Epidermal melanocyte (primary cell): Measurements from ENCODE around the gene NBPF1.
A peak's percentile ranks its signal among the peaks of the same experiment; 100 is the strongest.
"Not testable (repeated sequence)": the region's sequence is repeated elsewhere in the genome, so short reads cannot be mapped to it uniquely, and the experiment has no call there.

Source experiments
- DNase-seq: peaks from one replicate; pipeline ENCODE4 v3.0.0; 2011; ENCODE audit warnings: low spot score; ENCODE audit not compliant: insufficient read length

NBPF1 gene

DNA sequence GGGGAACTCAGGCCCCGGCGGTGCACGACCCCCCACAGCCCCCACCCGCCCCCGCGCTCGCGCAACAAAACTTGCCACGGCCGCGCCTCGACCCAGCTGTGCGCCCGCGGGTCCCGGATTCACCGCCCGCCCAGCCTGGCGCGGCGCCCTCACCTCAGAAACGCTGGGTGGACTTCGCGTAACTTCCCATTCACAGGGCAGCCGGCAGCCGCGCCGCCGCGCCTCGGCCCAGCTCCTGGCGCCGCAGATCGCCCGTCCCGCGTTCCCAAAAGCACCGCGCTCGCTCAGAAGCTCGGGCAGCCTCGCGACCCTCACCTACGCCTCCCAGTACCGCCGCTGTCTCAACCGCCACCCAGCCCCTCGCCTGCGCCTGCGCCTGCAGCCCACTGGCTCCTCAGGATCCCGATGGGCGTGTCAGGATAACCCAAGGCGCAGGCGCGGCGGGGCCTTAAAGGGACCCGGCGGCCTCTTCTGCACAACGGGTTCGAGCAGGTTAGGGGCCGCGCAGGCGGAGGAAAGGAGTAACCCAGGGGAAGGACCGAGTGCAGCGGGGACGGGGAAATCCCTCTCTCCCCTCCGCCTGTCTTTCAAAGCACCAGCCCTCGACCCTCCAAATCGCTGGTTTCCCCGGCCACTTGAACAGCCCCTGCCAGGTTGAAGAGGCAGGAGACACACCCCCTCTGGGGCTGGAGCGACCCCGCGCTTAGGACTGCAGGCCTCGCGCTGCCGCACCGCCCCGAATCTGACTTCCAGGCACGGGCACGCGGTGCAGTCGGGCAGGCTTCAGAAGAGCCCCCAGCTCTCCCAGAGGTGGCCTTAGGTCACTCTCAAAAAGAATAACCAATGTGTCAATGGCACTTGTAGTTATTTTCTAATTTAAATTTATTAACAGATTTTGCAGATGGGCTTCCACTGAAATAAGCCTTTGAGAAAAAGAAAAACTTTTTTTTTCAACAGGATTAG is at the start of gene NBPF1:
TSS of gene NBPF1 (minus strand) at position 380 of the 963 bp plus-strand sequence.
- peak; percentile 100 for DNase-seq

DNA sequence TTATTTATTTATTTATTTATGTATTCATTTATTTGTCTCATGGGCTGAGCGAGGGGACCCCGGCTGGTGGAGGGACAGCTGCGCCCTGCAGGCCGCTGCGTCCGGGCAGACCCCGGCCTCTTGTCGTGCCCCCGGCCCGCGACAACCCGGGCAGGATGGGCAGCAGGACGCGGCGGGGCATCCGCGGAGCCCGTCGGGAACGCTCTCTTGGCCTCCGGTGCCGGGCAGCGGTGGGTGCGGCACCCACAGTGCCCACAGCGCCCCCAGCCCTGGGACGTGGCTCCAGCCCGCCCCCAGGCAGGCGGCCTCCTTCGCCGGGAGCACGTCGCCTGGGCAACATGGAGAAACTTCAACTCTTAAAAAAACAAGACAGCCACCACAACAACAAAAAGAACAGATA is 44.9 kb upstream of the NBPF1 start:
- DNase-seq = not testable (repeated sequence)

DNA sequence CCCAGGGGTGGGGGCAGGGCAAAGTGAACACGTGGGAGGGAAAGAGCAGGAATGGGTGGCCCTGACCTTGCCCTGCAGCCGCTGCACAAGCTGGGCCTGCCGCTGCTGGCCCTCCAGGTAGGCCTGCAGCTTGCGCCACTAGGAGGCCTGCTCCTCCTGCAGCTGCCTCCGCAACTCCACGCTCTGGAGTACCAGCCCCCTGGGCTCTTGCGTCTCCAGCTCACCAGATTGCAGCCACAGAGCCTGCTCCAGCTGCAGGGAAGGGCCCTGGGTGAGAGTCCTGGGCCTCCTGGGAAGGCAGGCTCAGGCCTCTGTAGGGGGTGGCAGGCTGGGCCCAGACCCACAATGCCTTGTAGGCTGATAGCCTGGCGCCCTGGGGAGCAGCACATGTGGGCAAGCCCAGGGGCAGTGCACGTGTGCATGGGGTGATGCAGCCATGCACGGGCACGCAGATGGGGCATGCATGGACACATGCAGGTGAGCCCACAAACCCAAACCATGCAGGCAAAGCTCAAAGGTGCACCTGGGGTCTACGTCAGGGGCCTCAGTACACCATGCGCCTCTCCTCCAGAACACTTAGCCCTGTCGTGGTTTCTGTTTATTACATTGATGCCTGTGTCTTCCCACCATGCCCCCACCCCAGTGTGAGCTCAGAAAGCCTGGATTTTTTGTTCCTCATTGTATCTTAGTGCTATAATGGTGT is 43.8 kb upstream of the NBPF1 start:
- not testable (repeated sequence) for DNase-seq

DNA sequence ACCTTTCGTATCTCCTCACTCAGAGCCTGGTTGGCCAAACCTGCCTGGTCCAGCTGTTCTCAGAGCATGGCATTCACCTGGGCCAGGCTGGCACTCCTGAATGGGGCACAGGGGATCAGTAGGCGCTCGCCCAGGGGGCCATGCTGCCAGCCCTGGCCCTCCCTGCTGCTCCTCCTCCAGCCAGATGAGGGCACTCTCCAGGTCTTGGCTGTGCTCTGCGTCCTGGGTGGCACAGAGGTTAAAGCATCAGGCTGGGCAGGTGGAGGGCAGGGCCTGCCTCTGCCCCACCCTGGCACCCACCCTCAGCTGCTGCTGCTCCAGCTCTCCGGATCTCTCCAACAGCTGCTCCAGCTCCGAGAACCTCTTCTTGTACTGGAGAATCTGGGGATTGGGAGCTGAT is 43.2 kb upstream of the NBPF1 start:
- not testable (repeated sequence) for DNase-seq

DNA sequence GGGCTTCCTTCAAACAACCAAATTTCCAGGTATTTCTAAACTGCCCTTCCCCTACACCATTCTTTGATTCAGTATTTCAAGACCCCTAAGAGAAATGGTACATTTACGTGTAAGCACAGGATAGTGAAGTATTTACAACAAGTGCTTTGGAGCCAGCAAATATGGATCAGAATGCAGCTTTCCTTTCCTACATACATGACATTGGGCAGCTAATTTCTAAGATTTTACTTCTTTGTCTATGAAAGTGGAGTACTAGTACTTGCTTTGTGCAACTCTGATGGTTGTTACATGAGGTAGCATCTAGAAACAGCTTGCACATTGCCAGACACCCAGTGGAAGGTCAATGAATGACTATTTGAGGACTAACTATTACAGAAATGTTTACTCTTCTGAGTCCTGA is 38.2 kb upstream of the NBPF1 start:
- DNase-seq = not testable (repeated sequence)

DNA sequence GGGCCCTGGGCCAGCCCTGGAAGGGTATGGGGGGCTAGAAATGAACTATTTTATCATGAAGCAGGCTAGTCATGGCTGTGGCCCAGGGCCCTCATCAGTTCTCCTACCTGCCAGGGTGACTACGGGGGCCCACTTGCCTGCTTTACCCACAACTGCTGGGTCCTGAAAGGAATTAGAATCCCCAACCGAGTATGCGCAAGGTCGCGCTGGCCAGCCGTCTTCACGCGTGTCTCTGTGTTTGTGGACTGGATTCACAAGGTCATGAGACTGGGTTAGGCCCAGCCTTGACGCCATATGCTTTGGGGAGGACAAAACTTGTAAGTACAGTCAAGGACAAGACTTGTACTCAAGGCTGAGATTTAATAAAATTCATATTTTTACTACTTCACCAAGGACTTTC is 36.6 kb upstream of the NBPF1 start:
- not testable (repeated sequence) for DNase-seq

DNA sequence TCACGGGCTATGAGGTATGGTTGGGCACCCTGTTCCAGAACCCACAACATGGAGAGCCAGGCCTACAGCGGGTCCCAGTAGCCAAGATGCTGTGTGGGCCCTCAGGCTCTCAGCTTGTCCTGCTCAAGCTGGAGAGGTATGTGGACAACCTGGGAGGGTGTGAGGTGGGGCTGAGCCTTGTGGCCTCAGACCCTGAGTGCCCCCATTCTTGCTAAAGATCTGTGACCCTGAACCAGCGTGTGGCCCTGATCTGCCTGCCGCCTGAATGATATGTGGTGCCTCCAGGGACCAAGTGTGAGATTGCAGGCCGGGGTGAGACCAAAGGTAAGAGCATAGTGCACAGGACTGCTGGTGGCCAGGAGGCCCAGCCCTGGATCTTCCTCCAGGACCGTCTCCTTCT is 36.0 kb upstream of the NBPF1 start:
- not testable (repeated sequence) for DNase-seq

DNA sequence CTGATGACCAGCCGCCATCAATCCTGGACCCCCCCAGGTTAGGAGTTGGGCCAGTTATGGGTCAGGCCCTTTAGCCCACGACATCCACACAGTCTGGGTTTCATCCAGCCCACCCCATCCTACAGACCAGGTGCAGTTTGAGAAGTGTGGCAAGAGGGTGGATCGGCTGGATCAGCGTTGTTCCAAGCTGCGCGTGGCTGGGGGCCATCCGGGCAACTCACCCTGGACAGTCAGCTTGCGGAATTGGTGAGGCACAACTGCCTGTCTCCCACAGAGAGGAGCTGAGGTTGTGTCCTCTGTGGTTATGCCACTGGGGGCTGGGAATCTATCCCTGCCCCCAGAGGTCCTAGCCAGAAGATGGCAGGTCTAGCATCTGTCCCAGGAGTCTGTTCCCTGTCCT is 35.4 kb upstream of the NBPF1 start:
- DNase-seq = not testable (repeated sequence)

DNA sequence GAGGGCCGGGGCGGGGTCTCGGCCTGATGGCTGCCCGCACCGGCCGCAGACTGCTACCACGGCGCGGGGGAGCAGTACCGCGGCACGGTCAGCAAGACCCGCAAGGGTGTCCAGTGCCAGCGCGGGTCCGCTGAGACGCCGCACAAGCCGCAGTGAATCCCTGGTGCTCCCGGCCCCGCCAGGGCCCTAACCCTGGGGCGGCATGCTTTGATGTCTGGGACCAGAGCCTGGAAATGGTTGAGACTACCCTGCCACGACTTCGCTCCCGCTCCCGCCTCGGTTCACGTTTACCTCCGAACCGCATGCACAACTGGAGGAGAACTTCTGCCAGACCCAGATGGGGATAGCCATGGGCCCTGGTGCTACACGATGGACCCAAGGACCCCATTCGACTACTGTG is 34.9 kb upstream of the NBPF1 start:
- not testable (repeated sequence) for DNase-seq

DNA sequence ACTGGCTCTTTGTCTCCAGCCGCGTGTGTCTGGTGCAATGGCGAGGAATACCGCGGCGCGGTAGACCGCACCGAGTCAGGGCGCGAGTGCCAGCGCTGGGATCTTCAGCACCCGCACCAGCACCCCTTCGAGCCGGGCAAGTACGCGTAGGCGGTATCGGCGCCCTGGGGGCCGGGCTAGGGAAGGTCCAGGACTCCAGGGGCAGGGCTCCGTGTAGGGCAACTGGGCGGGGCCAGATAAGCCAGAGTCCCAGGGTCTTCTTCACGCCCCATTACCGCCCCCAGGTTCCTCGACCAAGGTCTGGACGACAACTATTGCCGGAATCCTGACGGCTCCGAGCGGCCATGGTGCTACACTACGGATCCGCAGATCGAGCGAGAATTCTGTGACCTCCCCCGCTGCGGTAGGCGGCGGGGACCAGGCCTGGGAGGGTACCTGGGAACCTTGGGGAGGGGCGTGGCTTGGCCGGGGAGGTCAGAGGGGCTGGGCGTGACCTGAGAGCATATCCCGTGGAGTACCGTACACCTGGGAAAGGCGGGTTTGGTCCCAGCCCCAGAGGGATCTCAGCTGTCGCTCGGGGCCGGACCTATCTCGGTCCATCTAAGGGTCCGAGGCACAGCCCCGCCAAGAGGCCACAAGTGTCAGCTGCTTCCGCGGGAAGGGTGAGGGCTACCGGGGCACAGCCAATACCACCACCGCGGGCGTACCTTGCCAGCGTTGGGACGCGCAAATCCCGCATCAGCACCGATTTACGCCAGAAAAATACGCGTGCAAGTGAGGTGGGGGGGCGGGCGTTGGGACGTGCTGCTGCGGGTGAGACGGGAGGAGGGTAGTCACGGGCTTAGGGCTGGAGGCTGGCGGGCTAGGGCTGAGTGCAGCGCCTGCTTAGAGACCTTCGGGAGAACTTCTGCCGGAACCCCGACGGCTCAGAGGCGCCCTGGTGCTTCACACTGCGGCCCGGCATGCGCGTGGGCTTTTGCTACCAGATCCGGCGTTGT is 34.1 kb upstream of the NBPF1 start:
- DNase-seq = not testable (repeated sequence)

DNA sequence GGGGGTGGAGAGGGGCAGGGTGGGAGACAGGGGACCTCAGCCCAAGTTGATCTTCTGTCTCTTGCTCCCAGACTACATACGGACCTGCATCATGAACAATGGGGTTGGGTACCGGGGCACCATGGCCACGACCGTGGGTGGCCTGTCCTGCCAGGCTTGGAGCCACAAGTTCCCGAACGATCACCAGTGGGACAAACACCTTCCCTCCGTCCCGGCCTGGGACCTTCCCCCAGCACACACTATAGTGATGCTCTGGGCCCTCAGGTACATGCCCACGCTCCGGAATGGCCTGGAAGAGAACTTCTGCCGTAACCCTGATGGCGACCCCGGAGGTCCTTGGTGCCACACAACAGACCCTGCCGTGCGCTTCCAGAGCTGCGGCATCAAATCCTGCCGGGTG is 33.4 kb upstream of the NBPF1 start:
- not testable (repeated sequence) for DNase-seq

DNA sequence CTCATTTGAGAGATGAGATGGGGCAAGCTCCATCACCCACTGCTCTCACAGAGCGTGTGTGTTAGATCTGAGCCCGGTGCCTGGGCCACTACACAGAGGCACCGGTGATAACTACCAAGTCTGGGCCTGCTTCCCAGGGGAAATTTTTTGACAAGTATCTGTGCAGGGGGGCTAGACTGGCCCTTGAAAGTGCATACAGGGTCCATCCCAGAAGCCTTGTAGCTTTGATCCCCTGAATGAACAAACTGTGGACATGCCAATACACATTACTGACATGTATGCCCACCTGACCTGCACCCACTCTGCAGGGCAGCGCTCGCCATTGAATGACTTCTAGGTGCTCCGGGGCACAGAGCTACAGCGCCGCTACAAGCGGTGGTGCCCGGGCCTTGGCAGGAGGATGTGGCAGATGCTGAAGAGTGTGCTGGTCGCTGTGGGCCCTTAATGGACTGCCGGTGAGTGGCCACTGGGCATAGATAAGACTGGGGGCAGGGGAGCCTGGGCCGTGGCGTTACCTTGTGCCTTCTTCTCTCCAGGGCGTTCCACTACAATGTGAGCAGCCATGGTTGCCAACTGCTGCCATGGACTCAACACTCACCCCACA is 32.8 kb upstream of the NBPF1 start:
- DNase-seq = not testable (repeated sequence)

DNA sequence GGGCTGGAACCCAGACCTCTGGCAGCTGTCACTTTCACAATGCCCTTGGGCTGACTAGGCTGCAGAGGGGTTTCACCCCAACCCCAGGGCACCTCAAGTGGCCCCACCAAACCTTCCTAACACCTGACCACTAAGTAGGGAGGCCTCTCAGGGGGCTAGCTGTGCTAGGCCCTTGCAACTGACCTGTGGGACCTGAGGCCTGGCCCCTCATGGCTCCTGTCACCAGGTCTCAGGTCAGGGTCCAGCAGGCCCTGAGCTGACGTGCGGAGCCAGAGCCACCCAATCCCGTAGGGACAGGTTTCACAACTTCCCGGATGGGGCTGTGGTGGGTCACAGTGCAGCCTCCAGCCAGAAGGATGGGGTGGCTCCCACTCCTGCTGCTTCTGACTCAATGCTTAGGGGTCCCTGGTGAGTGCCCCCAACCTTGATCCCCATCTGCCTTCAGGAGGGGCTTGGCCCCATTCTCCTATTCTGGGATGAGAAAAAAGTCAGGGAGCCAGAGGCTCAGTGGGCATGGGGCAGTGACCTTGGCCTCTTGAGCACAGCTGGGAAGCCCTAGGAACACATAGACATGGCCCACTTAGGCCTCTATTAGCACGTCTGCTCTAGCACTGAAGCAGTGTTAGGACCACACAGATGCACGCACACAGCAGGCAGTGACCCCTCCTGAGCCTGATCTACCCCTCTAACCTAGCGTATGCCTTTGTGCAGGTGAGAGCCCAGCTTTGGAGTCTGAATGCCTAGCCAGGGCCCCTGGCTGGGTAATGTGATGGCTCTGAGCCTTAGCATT is 32.1 kb upstream of the NBPF1 start:
- peak; percentile 14 for DNase-seq

DNA sequence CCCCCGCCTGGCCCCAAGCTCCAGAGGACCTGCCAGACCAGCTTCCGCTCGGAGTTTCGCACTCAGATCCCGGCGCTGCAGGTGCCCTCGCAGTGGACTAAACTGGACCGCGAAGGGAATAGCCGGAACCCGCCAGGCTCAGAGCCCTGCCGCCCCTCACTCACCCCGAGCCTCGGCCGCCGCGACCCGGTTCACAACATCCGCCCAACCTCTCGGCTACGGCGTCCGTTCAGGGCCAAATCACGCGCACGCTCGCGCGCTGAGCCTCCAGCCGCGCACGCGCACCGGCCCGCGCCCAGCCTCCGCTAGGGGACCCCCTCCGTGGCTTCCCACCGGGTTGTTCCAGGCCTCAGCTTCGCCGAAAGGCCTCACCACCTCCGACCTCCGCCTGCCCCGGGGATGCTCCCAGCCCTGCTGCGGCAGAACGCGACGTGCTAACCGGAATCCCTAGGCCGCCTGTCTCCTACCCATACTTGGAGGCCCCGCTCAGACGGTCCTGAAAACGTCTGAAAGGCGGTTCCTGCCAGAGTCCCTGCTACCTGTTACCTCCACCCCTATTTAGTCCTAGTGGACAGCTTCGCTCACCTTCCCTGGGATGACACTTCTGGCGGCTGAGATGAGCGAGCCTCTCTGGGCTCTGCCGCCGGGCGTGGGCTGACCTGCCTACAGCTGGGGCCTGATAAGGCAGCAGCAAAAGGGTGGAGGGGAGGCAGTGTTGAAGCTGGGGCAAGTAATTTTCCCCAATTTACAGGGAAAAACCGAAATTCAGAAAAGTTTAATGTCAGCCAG is 31.3 kb upstream of the NBPF1 start:
- DNase-seq = peak; percentile 99

DNA sequence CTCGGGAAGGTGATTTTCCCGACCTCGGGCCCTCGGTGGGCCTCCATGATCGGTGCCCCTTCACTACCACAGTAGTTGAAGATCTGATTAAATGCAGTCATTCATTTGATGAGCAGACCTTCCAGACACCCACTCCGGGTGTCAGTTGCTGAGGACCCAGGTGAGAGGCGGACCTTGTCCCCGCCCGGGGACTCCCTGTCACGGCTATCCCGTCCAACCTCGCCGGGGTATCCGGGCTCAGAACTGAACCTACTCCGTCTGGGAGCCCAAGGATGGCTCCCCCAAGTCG is 30.8 kb upstream of the NBPF1 start:
- DNase-seq = no peak

DNA sequence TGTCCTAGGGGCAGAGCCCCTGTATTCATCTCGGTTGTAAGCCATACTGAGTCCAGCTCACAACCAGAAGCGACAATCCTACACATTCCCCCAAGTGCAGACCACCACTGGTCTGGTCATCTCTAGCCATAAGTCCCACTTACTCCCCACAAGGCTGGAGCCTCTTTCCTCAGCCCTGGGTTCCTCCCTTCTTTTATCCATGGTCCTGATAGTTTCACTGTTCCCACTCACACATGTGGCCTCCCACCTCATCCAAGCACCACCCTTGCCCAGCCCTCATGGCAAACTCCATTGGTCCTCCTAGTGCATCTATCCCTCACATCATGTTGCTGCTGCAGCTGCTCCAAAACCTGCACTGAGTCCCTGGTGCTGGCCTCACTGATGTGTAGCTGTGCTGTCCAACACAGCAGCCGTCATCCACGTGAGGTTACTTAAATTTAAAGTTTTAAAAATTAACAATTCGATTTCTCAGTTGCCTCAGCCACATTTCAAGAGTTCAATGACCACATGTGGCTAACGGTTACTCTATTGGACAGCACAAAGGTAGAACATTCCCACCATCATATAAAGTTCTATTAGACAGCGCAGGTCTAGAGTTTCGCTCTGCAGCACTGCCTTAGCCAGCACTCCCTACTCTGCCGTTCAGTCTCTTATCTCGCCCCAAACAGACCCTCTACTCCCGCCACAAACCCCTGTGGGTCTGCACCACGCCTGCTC is 30.3 kb upstream of the NBPF1 start:
- DNase-seq = not testable (repeated sequence)

DNA sequence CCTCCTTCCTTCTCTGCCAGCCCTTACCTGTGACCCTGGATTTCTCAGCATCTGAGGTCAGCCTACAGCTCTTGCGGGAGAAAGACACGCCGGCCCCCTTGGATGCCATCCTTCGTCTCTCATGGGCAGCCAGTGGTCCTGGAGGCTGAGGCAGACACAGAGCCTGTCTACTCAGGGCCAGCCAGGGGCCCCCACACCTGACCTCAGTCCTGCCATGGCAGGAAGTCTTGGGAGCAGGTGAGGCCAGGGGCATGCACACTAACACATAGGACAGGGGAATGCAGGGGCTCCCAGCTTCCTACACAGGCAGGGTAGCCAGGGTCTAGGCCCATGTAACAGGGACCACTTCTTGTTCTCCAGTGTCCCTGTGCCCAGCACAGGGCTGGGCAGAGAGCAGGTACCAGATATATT is 29.6 kb upstream of the NBPF1 start:
- not testable (repeated sequence) for DNase-seq
